RKO (cell line): ENCODE measurements around the gene FBXL22.
"Not testable (repeated sequence)": the region's sequence is repeated elsewhere in the genome, so short reads cannot be mapped to it uniquely, and the experiment has no call there.

Source experiments
- DNase-seq: peaks from one replicate; pipeline ENCODE4 v3.0.0-alpha.2; 2016; ENCODE audit warnings: low spot score

The FBXL22 gene

DNA sequence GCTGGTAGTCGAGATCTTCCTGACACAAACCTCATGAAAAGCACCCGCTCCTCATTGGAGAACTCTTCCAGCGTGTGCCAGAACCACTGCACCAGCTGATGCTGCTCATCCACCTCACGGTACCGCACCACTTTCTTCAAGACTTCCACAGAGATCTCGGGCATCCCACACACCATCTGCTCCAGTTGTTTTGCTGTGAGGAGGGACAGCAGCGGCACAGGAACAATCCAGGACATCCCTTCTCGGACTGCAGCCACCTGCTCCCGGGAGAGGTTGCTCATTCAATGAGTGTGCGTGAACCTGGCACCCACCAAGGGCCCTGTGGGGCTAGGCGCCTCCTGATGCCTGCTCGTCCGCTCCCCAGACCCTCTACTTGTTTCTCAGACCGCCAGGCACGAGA is 15.1 kb downstream of the FBXL22 start:
- no peak for DNase-seq

DNA sequence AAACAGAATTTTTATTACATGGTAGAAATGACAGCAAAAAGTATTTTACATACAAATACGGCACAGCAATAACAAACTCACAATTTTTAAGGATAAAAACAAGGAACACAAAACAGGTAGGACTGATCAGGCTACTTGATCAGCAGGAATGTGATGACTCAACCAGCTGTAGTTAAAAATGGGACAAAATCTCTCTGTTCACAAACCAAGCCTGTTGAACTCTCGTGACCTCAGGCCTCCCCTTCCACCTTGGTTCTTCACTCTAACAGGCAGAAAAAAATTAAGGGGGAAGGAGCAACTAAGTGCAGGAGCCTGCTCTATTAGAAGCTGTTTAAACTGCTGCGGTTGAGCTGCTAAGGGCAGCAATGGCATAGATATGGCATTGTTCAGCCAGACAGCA is 18.7 kb downstream of the FBXL22 start:
- no peak for DNase-seq

DNA sequence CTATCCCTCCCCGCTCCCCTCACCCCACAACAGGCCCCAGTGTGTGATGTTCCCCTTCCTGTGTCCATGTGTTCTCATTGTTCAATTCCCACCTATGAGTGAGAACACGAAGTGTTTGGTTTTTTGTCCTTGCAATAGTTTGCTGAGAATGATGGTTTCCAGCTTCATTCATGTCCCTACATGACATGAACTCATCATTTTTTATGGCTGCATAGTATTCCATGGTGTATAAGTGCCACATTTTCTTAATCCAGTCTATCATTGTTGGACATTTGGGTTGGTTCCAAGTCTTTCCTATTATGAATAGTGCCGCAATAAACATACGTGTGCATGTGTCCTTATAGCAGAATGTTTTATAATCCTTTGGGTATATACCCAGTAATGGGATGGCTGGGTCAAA is 20.0 kb downstream of the FBXL22 start:
- not testable (repeated sequence) for DNase-seq

DNA sequence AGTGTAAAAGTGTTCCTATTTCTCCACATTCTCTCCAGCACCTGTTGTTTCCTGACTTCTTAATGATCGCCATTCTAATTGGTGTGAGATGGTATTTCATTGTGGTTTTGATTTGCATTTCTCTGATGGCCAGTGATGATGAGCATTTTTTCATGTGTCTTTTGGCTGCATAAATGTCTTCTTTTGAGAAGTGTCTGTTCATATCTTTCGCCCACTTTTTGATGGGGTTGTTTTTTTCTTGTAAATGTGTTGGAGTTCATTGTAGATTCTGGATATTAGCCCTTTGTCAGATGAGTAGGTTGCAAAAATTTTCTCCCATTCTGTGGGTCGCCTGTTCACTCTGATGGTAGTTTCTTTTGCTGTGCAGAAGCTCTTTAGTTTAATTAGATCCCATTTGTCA is 20.4 kb downstream of the FBXL22 start:
- DNase-seq, result not testable (repeated sequence)

DNA sequence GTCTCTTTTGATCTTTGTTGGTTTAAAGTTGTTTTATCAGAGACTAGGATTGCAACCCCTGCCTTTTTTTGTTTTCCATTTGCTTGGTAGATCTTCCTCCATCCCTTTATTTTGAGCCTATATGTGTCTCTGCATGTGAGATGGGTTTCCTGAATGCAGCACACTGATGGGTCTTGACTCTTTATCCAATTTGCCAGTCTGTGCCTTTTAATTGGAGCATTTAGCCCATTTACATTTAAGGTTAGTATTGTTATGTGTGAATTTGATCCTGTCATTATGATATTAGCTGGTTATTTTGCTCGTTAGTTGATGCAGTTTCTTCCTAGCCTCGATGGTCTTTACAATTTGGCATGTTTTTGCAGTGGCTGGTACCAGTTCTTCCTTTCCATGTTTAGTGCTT is 23.6 kb downstream of the FBXL22 start:
- DNase-seq, result not testable (repeated sequence)

DNA sequence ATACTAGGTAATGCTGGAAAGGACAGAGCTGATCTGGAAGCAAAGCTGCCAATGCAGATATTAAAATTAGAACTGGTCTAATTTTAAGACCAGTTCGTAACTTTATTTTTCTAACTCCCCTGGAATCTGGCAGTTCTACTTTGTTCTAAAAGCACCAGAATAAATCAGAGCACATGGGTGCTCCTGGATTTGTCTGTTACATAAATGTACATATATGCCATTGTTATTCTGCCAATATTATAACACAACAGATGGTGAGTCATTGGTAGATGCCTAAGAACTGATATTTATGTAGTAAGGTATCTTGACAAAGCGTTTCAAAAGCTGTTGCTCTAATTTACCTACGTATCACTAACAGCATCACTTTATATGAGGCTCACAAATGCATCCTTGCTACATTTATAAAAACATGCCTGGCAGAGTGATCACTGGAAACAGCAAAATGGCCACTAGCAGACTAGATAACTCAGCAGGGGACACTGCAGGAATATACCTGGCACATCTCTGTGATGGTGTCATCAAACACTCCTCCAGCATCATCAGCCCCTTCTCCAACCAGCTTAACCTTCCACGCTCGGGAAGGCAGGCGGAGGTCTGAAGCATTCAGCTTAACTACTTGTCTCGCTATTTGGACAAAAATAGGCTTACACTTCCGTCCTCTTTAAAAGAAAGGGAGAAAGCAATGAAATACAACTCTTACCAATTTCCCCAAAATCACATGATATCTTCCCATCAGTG is 26.2 kb downstream of the FBXL22 start:
- no peak for DNase-seq

DNA sequence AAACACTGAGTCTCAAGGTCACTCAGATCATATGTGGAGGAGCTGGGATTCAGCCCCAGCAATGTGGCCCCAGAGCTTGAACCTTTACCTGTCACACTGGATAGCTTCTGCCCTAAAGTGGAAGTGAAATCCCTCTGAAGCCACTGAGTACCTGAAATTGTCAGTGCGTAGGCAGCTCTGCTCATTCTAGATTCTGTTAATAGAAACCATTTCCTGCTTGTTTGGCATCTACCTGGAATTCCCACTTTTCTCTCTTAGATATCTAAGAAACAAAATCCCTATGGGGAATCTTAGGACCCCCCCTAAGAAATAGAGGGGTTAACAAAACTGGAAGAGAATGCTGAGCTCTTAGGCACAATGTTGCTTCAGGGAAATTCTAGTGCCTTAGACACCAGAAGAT is 29.8 kb downstream of the FBXL22 start:
- DNase-seq, result no peak

DNA sequence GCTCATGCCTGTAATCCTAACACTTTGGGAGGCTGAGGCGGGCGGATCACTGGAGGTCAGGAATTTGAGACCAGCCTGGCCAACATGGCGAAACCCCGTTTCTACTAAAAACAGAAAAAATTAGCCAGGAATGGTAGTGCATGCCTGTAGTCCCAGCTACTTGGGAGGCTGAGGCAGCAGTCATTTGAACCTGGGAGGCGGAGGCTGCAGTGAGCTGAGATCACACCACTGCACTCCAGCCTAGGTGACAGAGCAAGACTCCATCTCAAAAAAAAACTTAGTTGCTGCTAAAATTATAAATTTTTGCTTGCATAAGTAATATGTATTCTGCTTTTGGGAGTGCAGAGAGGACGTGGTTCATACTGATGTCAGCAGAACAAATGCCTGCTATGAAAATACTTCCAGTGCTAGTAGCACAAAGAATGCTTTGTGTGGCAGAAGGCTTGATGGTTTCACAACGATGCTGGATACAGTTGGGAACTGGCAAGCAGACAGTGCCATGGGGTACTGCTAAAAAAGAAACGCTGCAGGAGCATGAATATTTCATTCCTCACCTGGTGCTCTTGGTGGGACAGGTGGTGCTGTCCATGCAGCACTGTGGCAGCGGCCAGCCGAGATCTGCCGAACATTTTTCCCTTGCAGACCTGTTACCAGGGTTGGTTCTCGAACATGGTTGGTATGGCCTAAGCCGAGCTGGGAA is 31.1 kb downstream of the FBXL22 start:
- no peak for DNase-seq

DNA sequence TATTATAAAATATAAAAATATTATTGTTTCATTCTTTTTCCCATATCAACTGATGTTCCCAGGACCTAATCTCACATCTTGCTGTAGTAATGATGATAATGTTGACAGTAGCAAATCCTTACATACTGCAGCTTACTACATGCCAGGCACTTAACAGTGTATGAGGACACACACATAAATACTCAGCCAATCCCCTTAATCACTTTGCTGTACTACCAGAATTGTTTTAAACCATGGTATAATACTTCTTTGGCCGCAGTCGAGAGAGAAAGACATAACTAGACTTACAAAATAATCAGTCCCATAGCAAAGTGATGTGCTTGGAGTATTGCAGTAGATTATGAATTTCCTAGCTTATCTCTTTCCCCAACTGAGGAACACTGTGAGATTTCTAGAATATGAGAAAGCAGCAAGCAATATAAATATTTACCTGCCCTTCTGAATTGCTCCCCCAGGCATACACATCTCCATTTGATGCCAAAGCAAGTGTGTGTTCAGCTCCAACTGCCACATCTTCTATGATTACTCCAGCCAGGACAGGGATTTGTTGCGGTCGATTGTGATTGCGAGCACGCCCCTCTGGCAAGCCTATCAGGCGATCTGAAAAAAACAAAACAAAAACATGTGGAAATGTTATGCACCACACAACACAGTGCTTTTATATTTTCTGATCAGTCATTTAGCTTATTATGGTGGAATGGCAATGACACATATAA is 33.0 kb downstream of the FBXL22 start:
- DNase-seq, result no peak

DNA sequence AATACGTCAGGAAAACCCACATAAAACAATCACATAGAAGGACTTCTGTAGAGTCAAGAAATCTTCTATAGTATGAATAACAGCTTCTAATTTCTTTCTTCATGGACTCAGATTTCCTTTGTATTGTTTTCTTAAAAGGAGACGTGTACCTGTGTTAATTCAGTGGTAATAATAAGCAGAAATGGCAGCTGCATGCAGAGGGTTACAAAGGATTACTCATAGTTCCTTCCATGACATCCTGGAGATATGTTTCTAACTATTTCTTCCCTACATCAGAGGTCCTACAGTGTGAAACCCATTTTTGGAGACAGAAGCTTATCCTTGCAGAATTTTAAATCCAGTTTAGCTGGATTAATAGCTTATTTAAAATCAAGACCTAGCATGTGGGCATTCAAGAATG is 36.1 kb downstream of the FBXL22 start:
- no peak for DNase-seq

DNA sequence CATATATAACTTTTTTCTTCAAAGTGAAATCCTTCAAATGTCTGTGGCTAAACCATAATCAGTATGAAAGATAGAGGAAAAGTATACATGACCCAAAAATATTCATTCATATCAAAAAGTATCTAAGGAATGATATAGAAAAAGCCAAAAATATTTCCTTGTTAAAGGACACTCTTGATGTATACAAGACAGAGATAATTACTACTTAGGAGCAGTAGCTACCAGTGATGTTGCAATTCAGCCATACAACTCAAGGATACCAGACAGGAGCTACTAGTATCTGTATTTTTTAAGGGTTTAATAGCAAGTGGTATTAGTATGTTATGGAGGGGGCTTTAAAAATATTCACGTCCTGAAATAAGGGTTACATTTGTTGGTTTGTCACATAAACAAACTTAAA is 37.0 kb downstream of the FBXL22 start:
- no peak for DNase-seq

DNA sequence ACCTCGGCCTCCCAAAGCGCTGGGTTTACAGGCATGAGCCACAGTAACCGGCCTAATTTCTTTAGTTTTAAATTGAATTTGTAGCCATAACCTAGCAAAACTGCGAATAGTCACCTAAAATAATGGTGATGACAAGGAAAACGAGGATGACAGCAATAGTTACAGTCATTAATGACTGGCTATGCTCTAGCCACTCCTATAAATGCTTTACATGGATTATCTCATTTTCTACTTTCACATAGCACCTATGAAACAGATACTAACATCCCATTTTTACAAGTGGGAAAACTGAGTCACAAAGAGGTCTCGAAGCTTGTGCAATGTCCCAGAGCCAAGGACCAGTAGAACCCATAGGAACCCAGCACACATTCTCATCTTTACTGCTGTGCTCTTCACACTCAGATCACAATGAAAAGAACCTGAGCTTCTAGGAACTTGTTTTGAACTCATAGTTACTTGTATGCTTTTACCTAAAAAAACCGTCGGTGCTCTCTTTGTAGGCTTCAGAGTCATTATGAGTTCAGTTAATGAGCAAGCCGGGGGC is 39.4 kb downstream of the FBXL22 start:
- DNase-seq, result no peak

DNA sequence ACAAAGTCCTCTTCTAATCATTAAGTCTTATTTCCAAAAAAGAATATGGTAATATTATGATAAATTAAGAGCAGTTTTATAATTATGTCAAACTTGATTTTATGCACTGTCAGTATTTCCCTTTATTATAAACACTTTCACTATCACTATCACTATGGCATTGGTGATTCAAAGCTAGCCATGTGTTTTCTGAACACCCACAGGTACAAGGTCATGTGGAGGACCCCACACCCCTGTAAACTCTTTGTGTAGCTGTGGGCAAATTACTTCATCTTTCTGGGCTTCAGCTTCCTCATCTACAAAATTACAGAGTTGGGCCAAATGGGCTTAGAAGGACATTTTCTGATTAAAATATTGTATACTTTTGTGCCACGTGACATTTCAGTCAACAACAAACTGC is 41.7 kb downstream of the FBXL22 start:
- no peak for DNase-seq

DNA sequence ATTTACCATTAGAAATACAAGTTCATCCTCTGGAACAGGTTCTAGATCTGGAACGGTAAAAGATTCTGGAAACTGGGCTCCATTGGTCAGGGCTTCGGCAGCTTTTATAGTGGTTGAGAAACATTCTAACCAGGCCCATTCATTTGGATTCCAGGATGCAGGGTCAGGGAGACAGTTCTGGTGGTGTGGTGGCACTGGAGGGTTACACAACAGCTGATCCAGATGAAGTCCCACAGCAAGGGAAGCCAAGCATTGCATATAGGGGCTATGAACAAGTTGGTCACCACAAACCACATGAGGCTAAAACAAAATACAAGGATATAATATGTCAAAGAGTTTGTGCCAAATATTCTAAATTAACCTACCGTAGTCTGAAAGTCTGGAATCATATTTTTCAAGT is 43.0 kb downstream of the FBXL22 start:
- no peak for DNase-seq
